Stromal cell of bone marrow (primary cell): ENCODE data around the gene SLC1A7.
A peak's percentile ranks its signal among the peaks of the same experiment; 100 is the strongest.

Experiments used
- DNase-seq: peaks from one replicate; pipeline ENCODE4 v3.0.0-alpha.2; 2012; ENCODE audit warnings: low read depth

The SLC1A7 gene

GRCh38 chr1:53061123-53061858 is 81.1 kb downstream of the SLC1A7 start:
- DNase-seq = no peak

GRCh38 chr1:53060579-53060978 is 81.9 kb downstream of the SLC1A7 start:
- peak; percentile 81 for DNase-seq

DNA sequence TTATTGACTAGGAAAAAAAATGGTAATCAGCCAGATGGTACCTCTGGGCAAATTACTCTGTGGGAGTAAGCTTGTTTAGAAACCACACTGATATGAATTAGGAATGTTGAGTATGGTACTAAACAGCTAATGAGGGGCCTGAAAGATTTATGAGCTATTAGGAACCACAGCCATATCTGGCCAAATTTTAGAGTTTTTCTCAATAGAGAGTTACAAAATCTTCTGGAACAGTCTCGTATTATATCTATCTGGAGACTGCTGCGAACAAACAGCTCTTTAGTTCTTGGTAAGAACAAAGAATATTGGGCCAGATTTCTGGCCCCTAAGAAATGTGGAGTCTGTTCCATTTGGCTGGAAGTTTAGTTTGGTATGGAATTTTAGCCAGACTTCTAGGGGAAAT is 85.3 kb downstream of the SLC1A7 start:
- DNase-seq = no peak

DNA sequence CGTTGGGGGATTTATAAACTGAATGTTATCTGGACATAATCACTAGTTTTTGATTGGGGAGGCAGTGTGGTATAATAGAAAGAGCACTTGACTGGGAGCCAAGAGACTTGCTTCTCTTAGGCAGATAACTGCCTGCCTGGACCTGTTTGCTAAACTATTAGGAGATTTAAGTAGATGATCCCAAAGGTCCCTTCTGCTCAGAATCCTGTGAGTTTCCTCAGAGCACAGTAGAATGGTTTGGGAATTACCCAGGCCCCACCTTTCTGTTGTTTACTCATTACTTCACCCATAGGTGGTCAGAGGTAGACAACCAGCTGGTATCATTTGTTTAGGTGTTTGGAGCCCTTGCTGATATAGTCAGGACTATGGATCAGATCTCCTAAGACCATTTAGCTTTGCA is 90.8 kb downstream of the SLC1A7 start:
- no peak for DNase-seq

GRCh38 chr1:53050310-53050709 is 92.1 kb downstream of the SLC1A7 start:
- DNase-seq = no peak

DNA sequence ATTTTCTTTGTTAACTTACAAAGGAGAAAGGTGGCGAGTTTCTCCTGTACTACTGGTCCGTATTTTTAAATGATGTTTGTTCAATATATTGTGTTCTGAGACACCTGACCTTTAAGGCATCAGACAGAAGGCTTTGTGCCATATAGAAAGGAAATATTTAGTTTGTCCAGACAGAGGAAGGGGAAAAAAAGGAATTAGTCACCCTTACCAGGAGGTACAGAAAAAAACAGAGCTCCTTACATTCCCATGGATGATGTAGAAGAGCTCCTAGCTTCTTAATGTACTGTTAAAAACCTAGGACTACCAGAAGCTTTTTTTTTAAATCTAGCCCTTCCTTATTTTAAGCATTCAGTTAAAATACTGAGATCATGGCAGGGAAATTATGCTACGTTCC is 92.9 kb downstream of the SLC1A7 start:
- no peak for DNase-seq

- no peak for DNase-seq
These were observed 93.4 kb downstream of the SLC1A7 start for GRCh38 chr1:53048960-53049573.

GRCh38 chr1:53047737-53048736 is 94.4 kb downstream of the SLC1A7 start:
- no peak for DNase-seq

GRCh38 chr1:53046930-53047329 is 95.5 kb downstream of the SLC1A7 start:
- DNase-seq = no peak

DNA sequence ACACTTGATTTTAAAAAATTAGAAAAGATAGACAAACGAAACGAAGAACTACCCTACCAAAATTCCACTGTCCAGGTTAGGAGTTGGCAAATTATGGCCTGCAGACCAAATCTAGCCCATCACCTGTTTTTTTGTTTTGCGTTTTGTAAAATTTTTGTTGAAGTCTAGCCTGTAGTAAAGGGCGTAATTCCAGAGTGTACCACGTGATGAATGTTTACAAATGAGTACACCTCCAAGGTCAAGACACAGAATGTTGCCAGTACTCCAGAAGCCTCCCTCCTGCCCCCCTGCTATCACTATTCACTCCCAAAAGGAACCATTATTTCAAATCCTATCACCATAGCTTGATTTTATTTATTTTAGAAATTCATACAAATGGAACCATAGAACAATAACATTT is 97.5 kb downstream of the SLC1A7 start:
- no peak for DNase-seq

DNA sequence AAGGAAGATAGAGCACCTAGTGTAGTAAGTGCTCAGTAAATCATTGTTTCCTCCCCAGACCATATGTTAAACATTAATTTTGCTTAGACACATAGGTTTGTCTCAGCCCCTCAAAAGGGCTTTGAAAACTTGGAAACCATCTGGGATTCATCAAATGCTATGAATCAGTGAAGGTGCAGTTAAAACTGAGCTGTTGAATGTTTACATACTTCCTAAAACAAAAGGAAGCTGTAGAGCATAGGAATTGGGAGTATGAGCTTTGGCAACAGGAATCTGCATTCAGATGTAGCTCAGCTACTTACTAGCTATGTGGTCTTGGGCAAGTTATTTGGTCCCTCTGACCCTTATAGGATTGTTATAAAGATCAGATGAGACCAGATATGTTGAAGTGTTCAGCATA is 99.2 kb downstream of the SLC1A7 start:
- no peak for DNase-seq

DNA sequence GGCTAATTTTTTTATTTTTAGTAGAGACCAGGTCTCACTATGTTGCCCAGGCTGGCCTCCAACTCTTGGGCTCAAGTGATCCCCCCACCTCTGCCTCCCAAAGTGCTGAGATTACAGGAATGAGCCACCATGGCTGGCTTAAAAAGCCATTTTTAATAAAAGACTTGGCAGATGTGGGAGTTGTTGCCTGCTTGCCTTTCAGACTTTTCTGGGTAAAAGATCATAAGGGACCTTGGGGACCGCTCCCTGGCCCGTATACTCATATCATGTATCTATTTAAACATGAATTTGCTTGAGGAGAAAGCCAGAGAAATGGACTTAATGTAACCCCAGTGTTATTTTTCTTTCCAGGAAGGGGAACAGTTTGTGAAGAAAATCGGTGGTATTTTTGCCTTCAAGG is 103.9 kb downstream of the SLC1A7 start:
- DNase-seq = no peak
